ENCODE data around the gene GXYLT1. TPM values are rescaled to one million over a fixed set of nuclear protein-coding genes. Genes with fewer than 3 reads are reported as not detected.

The GXYLT1 gene
- total and polyA plus RNA-seq, 9 of the 15 experiments (the other 6 are each of a cell fraction or from before 2014, with no cell fraction given) = 1.4 to 9.3 (median 5.5) TPM

GRCh38 chr12:42085594-42085993 is 59.1 kb downstream of the GXYLT1 start (continued):
- peak; percentile 75 for TF ChIP-seq TAL1 (IDR thresholded peaks at IDR 0.05)
- no peak for TF ChIP-seq NFXL1 (CRISPR knock-in tag; IDR thresholded peaks at IDR 0.05)
- TF ChIP-seq ZFP30 (CRISPR knock-in tag; IDR thresholded peaks at IDR 0.05; ENCODE audit: borderline replicate concordance) = no peak
- TF ChIP-seq GATAD2A (IDR thresholded peaks at IDR 0.05) = no peak
- TF ChIP-seq CAMTA2 (CRISPR knock-in tag; conservative IDR thresholded peaks at IDR 0.05) = no peak
- no peak for TF ChIP-seq POLR2B (IDR thresholded peaks at IDR 0.05; ENCODE audit: low read depth, partially characterized antibody)
- TF ChIP-seq MCM3 (IDR thresholded peaks at IDR 0.05) = no peak
- TF ChIP-seq NELFE (IDR thresholded peaks at IDR 0.05; ENCODE audit: insufficient read depth, insufficient read length) = no peak
- TF ChIP-seq ETV6 (IDR thresholded peaks at IDR 0.05; ENCODE audit: borderline replicate concordance in 1 of 2, low read depth in 2 of 2, low read length in 1 of 2) = no peak
- TF ChIP-seq ETV6 (CRISPR knock-in tag; IDR thresholded peaks at IDR 0.05; ENCODE audit: borderline replicate concordance) = no peak

- Histone ChIP-seq H3K79me2 (ENCODE audit: control insufficient read depth, insufficient read depth, low read length) (no peaks in the 10 kb centered on the region), H2AFZ (ENCODE audit: low read depth, low read length) (no peak overlapping the region), H4K20me1 (replicated peaks; ENCODE audit: control insufficient read depth, insufficient read depth, low read length) (no peaks in the 10 kb centered on the region), H3K4me3 (no peak overlapping the region), H3K9me3 (replicated peaks; ENCODE audit: control insufficient read depth, insufficient read depth, low read depth, low read length) (no peaks in the 10 kb centered on the region), H3K27ac (ENCODE audit: extremely low read depth, low read depth, low read length) (no peak overlapping the region), H3K36me3 (ENCODE audit: control insufficient read depth, insufficient read depth, low read length) (no peaks in the 10 kb centered on the region), H3K27me3 (ENCODE audit: control insufficient read depth in 2 of 2, insufficient read depth in 2 of 2, low read length in 2 of 2) (no peaks in the 10 kb centered on the region), H3K9me1 (ENCODE audit: control insufficient read depth, insufficient read depth, low read length) (no peaks in the 10 kb centered on the region), H3K4me2 (ENCODE audit: insufficient read depth, low read length) (no peak overlapping the region), H3K9ac (ENCODE audit: insufficient read depth in 1 of 2, low read depth in 2 of 2, low read length in 2 of 2) (no peak overlapping the region), H3K4me1 (replicated peaks in 1 of 2; ENCODE audit: control insufficient read depth in 2 of 2, insufficient read depth in 2 of 2, low read length in 2 of 2) (peaks cover 0 to 5% of the 10 kb centered on the region in 2 experiments; a peak in 3 of 5 replicates)
- intact Hi-C loops (cut with micrococcal nuclease) = no loop called here
- BruUV-seq (replicated peaks) = no TSS peak
- no peak for TF ChIP-seq ZZZ3 (IDR thresholded peaks at IDR 0.05)
- TF ChIP-seq MEIS2 (IDR thresholded peaks at IDR 0.05; ENCODE audit: partially characterized antibody) = peak; percentile 10
- ChIA-PET CTCF (ENCODE audit: low intra/inter-chr PET ratio) (no interaction called here), POLR2A (no interaction called here)
- in situ Hi-C loops (cut with MboI) = no loop called here
- ATAC-seq (no peak), FAIRE-seq (no peak), DNase-seq (ENCODE audit: extremely low read depth in 1 of 4, low spot score in 3 of 4) (no peak)
Observed at GRCh38 chr12:42084522-42084921, 60.2 kb downstream of the GXYLT1 start.
